Glutamatergic neuron (in vitro differentiated cells): ENCODE measurements around the gene GPR158. TPM values are rescaled to one million over a fixed set of nuclear protein-coding genes. Genes with fewer than 3 reads are reported as not detected.

ENCODE experiments used
- DNase-seq: peaks from one replicate; pipeline ENCODE4 v3.0.0; 2022
- H3K27ac Mint-ChIP-seq: one replicate; pipeline ENCODE4 v1.8.0; 2020; ENCODE audit warnings: mild to moderate bottlenecking, mixed read lengths, inconsistent platforms; ENCODE audit not compliant: unreplicated experiment
- H3K27me3 Mint-ChIP-seq: one replicate; pipeline ENCODE4 v1.8.0; 2020; ENCODE audit warnings: mild to moderate bottlenecking, moderate library complexity, mixed read lengths, inconsistent platforms; ENCODE audit not compliant: unreplicated experiment
- H3K36me3 Mint-ChIP-seq: one replicate; pipeline ENCODE4 v1.8.0; 2020; ENCODE audit warnings: mild to moderate bottlenecking, mixed read lengths, inconsistent platforms; ENCODE audit not compliant: unreplicated experiment
- H3K4me1 Mint-ChIP-seq: one replicate; pipeline ENCODE4 v1.8.0; 2020; ENCODE audit warnings: mild to moderate bottlenecking, low read depth, mixed read lengths, inconsistent platforms; ENCODE audit not compliant: unreplicated experiment
- H3K4me3 Mint-ChIP-seq: one replicate; pipeline ENCODE4 v1.8.0; 2020; ENCODE audit warnings: mild to moderate bottlenecking, mixed read lengths, inconsistent platforms; ENCODE audit not compliant: unreplicated experiment
- H3K9me3 Mint-ChIP-seq: one replicate; pipeline ENCODE4 v1.8.0; 2020; ENCODE audit warnings: mild to moderate bottlenecking, moderate library complexity, mixed read lengths, inconsistent platforms; ENCODE audit not compliant: unreplicated experiment
- total RNA-seq: library from RNA; stranded (reverse); fragmentation: NEBNext Ultra II Directional; extraction: Animal tissue kit (Norgen Biotek cat#: 25700); gene quantifications from one replicate; pipeline ENCODE4 v1.2.1, GENCODE V29; 2021; ENCODE audit not compliant: unreplicated experiment
- TF ChIP-seq, protein P1 (sequence below): fragments of 200-600 bp; sonication (generic); IDR thresholded peaks from one replicate; pipeline ENCODE4 v1.5.0; 2021; ENCODE audit not compliant: partially characterized antibody, unreplicated experiment

The GPR158 gene
- total RNA-seq, 1 donor from 2014 or later: 2.6 TPM

DNA sequence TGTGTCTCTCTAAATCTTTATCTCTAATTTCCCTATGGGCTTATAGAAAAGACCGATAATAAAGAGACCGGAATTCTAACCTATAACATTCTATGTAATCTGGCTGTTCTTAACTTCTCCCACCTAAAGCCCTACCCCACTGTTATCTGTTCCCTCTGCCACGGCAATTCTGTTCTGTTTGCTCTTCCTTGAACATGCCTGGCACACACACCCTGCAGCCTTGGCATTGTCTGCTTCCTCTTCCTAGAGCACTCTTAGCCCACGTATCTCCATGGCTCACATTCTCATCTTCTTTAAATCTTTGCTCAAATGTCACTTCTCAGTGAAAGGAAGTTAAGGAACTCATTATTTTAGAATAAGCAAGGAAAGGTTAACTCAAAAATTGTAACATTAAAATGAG is 309.2 kb downstream of the GPR158 start:
- H3K9me3 Mint-ChIP-seq: no peaks in the 10 kb centered on the region
- H3K4me3 Mint-ChIP-seq: no peak overlapping the region
- H3K27ac Mint-ChIP-seq: no peak overlapping the region
- TF ChIP-seq, protein P1, sequence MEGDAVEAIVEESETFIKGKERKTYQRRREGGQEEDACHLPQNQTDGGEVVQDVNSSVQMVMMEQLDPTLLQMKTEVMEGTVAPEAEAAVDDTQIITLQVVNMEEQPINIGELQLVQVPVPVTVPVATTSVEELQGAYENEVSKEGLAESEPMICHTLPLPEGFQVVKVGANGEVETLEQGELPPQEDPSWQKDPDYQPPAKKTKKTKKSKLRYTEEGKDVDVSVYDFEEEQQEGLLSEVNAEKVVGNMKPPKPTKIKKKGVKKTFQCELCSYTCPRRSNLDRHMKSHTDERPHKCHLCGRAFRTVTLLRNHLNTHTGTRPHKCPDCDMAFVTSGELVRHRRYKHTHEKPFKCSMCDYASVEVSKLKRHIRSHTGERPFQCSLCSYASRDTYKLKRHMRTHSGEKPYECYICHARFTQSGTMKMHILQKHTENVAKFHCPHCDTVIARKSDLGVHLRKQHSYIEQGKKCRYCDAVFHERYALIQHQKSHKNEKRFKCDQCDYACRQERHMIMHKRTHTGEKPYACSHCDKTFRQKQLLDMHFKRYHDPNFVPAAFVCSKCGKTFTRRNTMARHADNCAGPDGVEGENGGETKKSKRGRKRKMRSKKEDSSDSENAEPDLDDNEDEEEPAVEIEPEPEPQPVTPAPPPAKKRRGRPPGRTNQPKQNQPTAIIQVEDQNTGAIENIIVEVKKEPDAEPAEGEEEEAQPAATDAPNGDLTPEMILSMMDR: no peak
- no peaks in the 10 kb centered on the region for H3K4me1 Mint-ChIP-seq
- H3K36me3 Mint-ChIP-seq: no peaks in the 10 kb centered on the region
- no peaks in the 10 kb centered on the region for H3K27me3 Mint-ChIP-seq
- DNase-seq: no peak

DNA sequence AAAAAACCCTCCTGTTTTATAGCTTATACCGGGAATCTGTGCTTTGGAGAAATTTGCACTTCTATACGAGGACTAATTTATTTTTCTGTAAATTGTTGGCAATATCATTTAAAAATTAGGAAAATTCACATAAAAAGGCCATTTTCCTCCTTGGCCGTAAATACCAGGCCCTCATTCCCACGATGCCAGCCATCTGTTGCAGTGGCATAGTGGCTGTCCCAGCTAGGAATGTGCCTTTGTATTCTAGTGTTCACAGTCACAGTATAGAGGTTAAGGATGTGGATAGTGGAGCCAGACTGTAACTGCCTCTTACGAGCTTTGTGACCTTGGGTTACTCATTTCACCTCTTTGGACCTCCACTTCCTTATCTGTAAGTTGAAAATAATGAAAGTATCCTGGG is 312.5 kb downstream of the GPR158 start:
- Mint-ChIP-seq H3K27me3 (no peaks in the 10 kb centered on the region), H3K36me3 (no peaks in the 10 kb centered on the region), H3K27ac (no peak overlapping the region), H3K9me3 (no peaks in the 10 kb centered on the region), H3K4me1 (no peaks in the 10 kb centered on the region), H3K4me3 (no peak overlapping the region)
- TF ChIP-seq, protein P1: no peak
- DNase-seq: no peak

DNA sequence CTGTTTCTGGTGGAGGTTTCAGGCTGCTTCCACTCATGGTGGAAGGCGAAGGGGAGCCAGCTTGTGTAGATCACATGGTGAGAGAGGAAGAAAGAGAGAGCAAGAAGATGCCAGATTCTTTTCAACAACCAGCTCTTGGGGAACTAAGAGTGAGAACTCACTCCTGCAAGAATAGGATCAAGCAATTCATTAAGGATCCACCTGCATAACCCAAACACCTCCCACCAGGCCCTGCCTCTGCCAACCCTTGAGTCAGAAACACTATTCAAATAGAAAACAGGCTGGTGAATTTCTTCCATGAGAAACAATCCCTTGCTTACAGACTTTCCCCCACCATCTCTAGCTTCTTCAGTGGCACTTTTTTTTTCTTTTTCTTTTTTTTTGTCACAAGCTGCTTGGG is 317.2 kb downstream of the GPR158 start:
- H3K4me3 Mint-ChIP-seq: no peak overlapping the region
- DNase-seq: no peak
- no peaks in the 10 kb centered on the region for H3K4me1 Mint-ChIP-seq
- no peak overlapping the region for H3K27ac Mint-ChIP-seq
- no peaks in the 10 kb centered on the region for H3K9me3 Mint-ChIP-seq
- H3K27me3 Mint-ChIP-seq: no peaks in the 10 kb centered on the region
- H3K36me3 Mint-ChIP-seq: no peaks in the 10 kb centered on the region
- TF ChIP-seq, protein P1: no peak

DNA sequence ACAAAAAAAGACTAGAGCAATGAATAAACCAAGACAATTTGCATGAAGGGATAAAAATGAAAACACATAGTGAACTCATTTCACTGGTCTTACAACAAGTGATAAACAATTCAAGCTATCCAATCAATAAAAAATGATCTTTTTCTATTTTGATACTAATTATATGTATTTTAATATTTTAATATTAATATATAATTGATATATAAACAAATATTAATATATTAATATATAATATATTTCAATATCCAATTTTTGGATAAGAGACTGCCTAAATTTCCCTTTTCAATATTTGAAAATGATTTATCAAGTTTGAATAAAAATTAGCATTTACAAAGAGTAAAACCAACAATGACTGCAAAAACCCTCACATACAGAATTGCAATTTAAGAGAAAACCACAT is 317.9 kb downstream of the GPR158 start:
- Mint-ChIP-seq H3K4me3 (no peak overlapping the region), H3K27me3 (no peaks in the 10 kb centered on the region), H3K27ac (no peak overlapping the region), H3K9me3 (no peaks in the 10 kb centered on the region), H3K4me1 (no peaks in the 10 kb centered on the region), H3K36me3 (no peaks in the 10 kb centered on the region)
- TF ChIP-seq, protein P1: no peak
- no peak for DNase-seq

DNA sequence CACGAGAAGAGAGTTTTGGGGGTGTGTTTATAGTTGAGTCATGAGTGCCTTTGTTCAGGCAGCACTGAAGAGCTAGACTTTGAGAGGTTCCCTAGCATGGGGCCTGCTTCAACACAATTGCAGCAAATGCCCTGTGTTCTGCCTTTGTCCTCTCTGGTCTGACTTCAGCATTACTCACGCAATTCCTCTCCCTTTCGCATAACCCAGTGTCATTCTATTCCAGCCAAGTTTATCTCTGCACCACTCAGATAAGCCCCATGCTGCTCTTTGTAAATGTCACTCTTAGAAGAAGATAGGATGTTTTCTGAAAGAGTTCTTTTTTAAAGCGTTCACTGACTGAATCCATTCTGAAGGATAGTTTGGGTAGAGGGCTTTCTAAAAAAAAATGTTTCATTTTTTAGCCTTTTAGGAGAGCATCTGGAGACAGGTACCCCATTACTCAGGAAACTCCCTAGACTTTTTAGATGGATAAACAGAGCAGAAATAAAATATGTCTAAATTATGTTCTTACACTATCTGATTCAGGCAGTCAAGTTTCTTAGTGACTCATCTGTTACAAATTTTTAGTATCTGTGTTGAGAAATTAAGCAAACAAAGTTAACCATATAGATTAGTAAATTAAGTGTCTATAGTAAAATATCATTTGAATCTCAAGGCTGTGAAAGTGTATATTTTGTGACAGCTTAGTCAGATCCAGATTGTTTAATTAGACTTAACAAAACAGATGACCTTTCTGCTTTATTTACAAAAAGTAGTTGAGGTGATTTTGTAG is 318.5 kb downstream of the GPR158 start:
- TF ChIP-seq, protein P1: no peak
- H3K36me3 Mint-ChIP-seq: no peaks in the 10 kb centered on the region
- H3K9me3 Mint-ChIP-seq: no peaks in the 10 kb centered on the region
- no peaks in the 10 kb centered on the region for H3K27me3 Mint-ChIP-seq
- no peak for DNase-seq
- no peaks in the 10 kb centered on the region for H3K4me1 Mint-ChIP-seq
- H3K27ac Mint-ChIP-seq: no peak overlapping the region
- no peak overlapping the region for H3K4me3 Mint-ChIP-seq
